H1 (cell line): ENCODE results near the gene MEA1. TPM values are rescaled to one million over a fixed set of nuclear protein-coding genes. Genes with fewer than 3 reads are reported as not detected.

Experiments
- BRCA1 ChIP-seq: IDR thresholded peaks from 2 replicates; pipeline ENCODE4 v1.6.1; 2012; ENCODE audit warnings: low read depth, low read length, improper control_type of control experiment
- CHD7 ChIP-seq: fragments of 300-600 bp; sonication (generic); IDR thresholded peaks from 2 replicates; pipeline ENCODE4 v1.7.1; 2012; ENCODE audit warnings: low read length, moderate library complexity, mild to moderate bottlenecking, inconsistent platforms; ENCODE audit not compliant: insufficient replicate concordance
- KDM4A ChIP-seq: IDR thresholded peaks from one replicate; pipeline ENCODE4 v1.7.1; 2012; ENCODE audit warnings: low read depth, mild to moderate bottlenecking, moderate library complexity, low read length, inconsistent platforms; ENCODE audit not compliant: severe bottlenecking
- MAFK ChIP-seq: IDR thresholded peaks from 2 replicates; pipeline ENCODE4 v1.6.1; 2012; ENCODE audit warnings: low read depth, mild to moderate bottlenecking, improper control_type of control experiment, low read length
- PHF8 ChIP-seq: fragments of 200-600 bp; sonication (generic); conservative IDR thresholded peaks from 2 replicates; pipeline ENCODE4 v1.7.1; 2012; ENCODE audit warnings: low read depth, mild to moderate bottlenecking, inconsistent platforms, low read length, moderate library complexity
- SIN3A ChIP-seq, 2 experiments: IDR thresholded peaks in 1 of 2; conservative IDR thresholded peaks in 1 of 2; 2 replicates each; pipeline ENCODE4 v1.6.1; 2011 to 2012; ENCODE audit warnings: low read length in 2 of 2, improper control_type of control experiment in 1 of 2, low read depth in 1 of 2, mild to moderate bottlenecking in 1 of 2
- SRF ChIP-seq: IDR thresholded peaks from 2 replicates; pipeline ENCODE4 v1.6.1; 2011; ENCODE audit warnings: mild to moderate bottlenecking, low read depth, low read length, moderate library complexity
- USF2 ChIP-seq: IDR thresholded peaks from 2 replicates; pipeline ENCODE4 v1.6.1; 2011; ENCODE audit warnings: low read length, improper control_type of control experiment
- polyA plus RNA-seq, 7 experiments: library from polyadenylated mRNA; depleted of rRNA in 3 of 7; stranded (reverse) in 5 of 7; unstranded in 2 of 7; fragments of >200 nt in 5 of 7; fragments of 200-250 nt in 2 of 7; gene quantifications; 1 replicate in 5 of 7; 2 replicates in 1 of 7; 4 replicates in 1 of 7; pipeline versions ENCODE4 v1.2.1 to v1.2.3, GENCODE V29; 2011 to 2013; ENCODE audit warnings: missing spikeins in 2 of 7, mixed read lengths in 2 of 7
- total RNA-seq: library from RNA; stranded (reverse); fragmentation: NEBNext Ultra II Directional; extraction: Animal tissue kit (Norgen Biotek cat#: 25700); gene quantifications from 2 replicates; pipeline ENCODE4 v1.2.1, GENCODE V29; 2021

MEA1 gene
- total and polyA plus RNA-seq, 2 of the 8 experiments (the other 6 are each of a cell fraction or from before 2014, with no cell fraction given), result 94.2 to 96.4 TPM

- TF ChIP-seq PHF8, result no peak; the same call in 1 of the 2 replicates
- no peak for TF ChIP-seq MAFK
- TF ChIP-seq BRCA1, result no peak
- TF ChIP-seq CHD7, result no peak
- peak; percentile 84 to 96; a peak in 2 of 4 replicates for TF ChIP-seq SIN3A (conservative IDR thresholded peaks at IDR 0.05 in 1 of 2, IDR thresholded peaks at IDR 0.05 in 1 of 2; ENCODE audit: low read depth in 1 of 2, low read length in 2 of 2)
- TF ChIP-seq SRF, result no peak
- TF ChIP-seq USF2, result no peak
- TF ChIP-seq KDM4A, result peak; percentile 75
Observed at GRCh38 chr6:42978839-42979522, 34.8 kb downstream of the MEA1 start, which contains the start of gene PEX6 (continued).
